ENCODE measurements around the gene TEX35. TPM values are rescaled to one million over a fixed set of nuclear protein-coding genes. Genes with fewer than 3 reads are reported as not detected.

Gene TEX35
- total RNA-seq, 1 experiment from 2014 or later = not detected

GRCh38 chr1:178520803-178521202 is 7.9 kb downstream of the TEX35 start:
- no peak overlapping the region for H3K4me3 Mint-ChIP-seq (ENCODE audit: unreplicated experiment)
- H3K9me3 Mint-ChIP-seq (ENCODE audit: unreplicated experiment) = peaks cover 8% of the 10 kb centered on the region
- H3K27me3 Mint-ChIP-seq (ENCODE audit: insufficient read depth, unreplicated experiment) = no peaks in the 10 kb centered on the region
- intact Hi-C loops (cut with micrococcal nuclease) = no loop called here
- DNase-seq (ENCODE audit: unreplicated experiment) = no peak
- H3K4me1 Mint-ChIP-seq (ENCODE audit: insufficient read depth, unreplicated experiment) = no peaks in the 10 kb centered on the region
- ChIA-PET CTCF (interaction anchor here (0.6 to 13.6 kb wide), 7 partner anchors 11 to 482 kb away, joined by 3 to 162 read pairs (median 4); no protein-coding TSS in a partner anchor), POLR2A (interaction anchor here (1.1 kb wide), 1 partner anchor 16 kb away, joined by 3 read pairs; no protein-coding TSS in a partner anchor)
- no TSS peak for BruUV-seq (replicated peaks)
- H3K27ac Mint-ChIP-seq (ENCODE audit: low read depth, unreplicated experiment) = no peak overlapping the region
- no peaks in the 10 kb centered on the region for H3K36me3 Mint-ChIP-seq (ENCODE audit: insufficient read depth, unreplicated experiment)
- TF ChIP-seq CTCF (IDR thresholded peaks at IDR 0.05; ENCODE audit: unreplicated experiment) = no peak

DNA sequence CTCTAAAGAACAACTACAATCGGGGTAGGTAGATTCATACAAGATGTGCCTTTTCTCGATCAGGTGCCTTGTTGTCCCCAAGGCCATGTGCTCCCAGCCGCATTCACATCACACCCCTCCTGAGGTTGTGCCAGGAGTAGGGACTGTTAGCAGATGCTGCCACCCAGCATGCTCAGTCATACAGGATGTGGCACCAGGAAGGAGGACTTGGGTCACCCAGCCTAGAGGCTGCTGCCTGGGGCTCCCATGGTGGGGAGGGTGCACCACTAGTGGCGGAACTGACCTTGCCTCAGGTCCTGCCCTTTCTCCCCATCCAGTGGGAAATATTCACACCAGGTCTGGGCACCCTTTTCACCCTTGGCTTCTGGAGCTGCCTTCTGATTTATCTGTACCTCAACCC is 8.3 kb downstream of the TEX35 start:
- Mint-ChIP-seq H3K36me3 (ENCODE audit: insufficient read depth, unreplicated experiment) (no peaks in the 10 kb centered on the region), H3K4me1 (ENCODE audit: insufficient read depth, unreplicated experiment) (no peaks in the 10 kb centered on the region), H3K27ac (ENCODE audit: low read depth, unreplicated experiment) (no peak overlapping the region), H3K27me3 (ENCODE audit: insufficient read depth, unreplicated experiment) (no peaks in the 10 kb centered on the region), H3K4me3 (ENCODE audit: unreplicated experiment) (no peak overlapping the region), H3K9me3 (ENCODE audit: unreplicated experiment) (peaks cover 8% of the 10 kb centered on the region)
- TF ChIP-seq CTCF (IDR thresholded peaks at IDR 0.05; ENCODE audit: unreplicated experiment) = no peak
- ChIA-PET CTCF (interaction anchor here (1.9 to 13.6 kb wide), 2 partner anchors 20 to 482 kb away, joined by 6 to 162 read pairs; no protein-coding TSS in a partner anchor), POLR2A (interaction anchor here (1.1 kb wide), 1 partner anchor 15 kb away, joined by 3 read pairs; no protein-coding TSS in a partner anchor)
- DNase-seq (ENCODE audit: unreplicated experiment) = no peak
- BruUV-seq (replicated peaks) = no TSS peak
- intact Hi-C loops (cut with micrococcal nuclease) = no loop called here

GRCh38 chr1:178527117-178527516 is 14.2 kb downstream of the TEX35 start:
- H3K36me3 Mint-ChIP-seq (ENCODE audit: insufficient read depth, unreplicated experiment) = no peaks in the 10 kb centered on the region
- POLR2A ChIA-PET = interaction anchor here (0.9 to 1.1 kb wide), 2 partner anchors 183 to 199 kb away, joined by 3 to 4 read pairs; no protein-coding TSS in a partner anchor
- peaks cover 7% of the 10 kb centered on the region for H3K27me3 Mint-ChIP-seq (ENCODE audit: insufficient read depth, unreplicated experiment)
- intact Hi-C loops (cut with micrococcal nuclease) = no loop called here
- no peak overlapping the region for H3K4me3 Mint-ChIP-seq (ENCODE audit: unreplicated experiment)
- H3K9me3 Mint-ChIP-seq (ENCODE audit: unreplicated experiment) = peaks cover 8% of the 10 kb centered on the region
- no peak overlapping the region for H3K27ac Mint-ChIP-seq (ENCODE audit: low read depth, unreplicated experiment)
- no peak for TF ChIP-seq CTCF (IDR thresholded peaks at IDR 0.05; ENCODE audit: unreplicated experiment)
- peaks cover 19% of the 10 kb centered on the region for H3K4me1 Mint-ChIP-seq (ENCODE audit: insufficient read depth, unreplicated experiment)
- CTCF ChIA-PET = interaction anchor here (0.6 to 9.8 kb wide), 16 partner anchors 11 to 832 kb away, joined by 3 to 167 read pairs (median 4); no protein-coding TSS in a partner anchor
- no peak for DNase-seq (ENCODE audit: unreplicated experiment)
- BruUV-seq (replicated peaks) = no TSS peak

DNA sequence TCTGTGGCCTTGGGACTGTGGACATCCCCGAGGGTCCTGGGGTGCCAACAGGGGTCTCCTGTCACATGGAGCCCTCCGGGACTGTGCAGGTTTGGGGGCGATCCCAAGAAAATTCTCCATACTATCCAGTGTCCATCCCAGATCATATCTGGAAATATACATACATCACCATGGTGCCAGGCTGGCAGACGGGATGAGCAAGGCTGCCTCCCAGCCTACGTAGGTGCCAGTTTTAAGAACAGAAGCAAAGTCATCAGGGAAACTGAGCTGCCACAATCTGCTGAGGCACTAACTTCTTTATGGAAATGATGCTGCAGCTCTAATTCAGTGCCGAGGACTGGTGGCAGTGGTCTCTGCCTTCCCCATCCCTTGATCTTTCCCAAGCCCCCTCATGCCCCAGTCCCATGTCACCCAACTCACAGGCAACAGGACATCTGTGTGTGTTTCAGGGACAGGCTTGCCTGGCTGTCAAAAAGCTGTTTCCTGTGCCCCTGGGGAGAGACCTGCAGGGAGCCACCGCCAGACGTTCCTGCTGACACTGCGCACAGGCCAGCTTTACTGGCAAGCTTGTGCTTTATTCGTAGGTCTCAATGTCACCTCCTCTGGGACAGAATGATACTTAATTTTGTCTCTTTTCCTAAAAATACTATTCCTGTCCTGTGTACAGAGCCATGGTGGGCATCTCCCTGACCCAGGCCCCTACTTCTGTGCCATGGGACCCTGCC is 15.5 kb downstream of the TEX35 start:
- DNase-seq (ENCODE audit: unreplicated experiment) = no peak
- Mint-ChIP-seq H3K4me3 (ENCODE audit: unreplicated experiment) (no peak overlapping the region), H3K9me3 (ENCODE audit: unreplicated experiment) (peaks cover 8% of the 10 kb centered on the region), H3K36me3 (ENCODE audit: insufficient read depth, unreplicated experiment) (no peaks in the 10 kb centered on the region), H3K27me3 (ENCODE audit: insufficient read depth, unreplicated experiment) (peaks cover 7% of the 10 kb centered on the region), H3K4me1 (ENCODE audit: insufficient read depth, unreplicated experiment) (peaks cover 24% of the 10 kb centered on the region), H3K27ac (ENCODE audit: low read depth, unreplicated experiment) (no peak overlapping the region)
- ChIA-PET CTCF (interaction anchor here (0.6 to 9.8 kb wide), 18 partner anchors 11 to 475 kb away, joined by 3 to 167 read pairs (median 4); no protein-coding TSS in a partner anchor), POLR2A (no interaction called here)
- intact Hi-C loops (cut with micrococcal nuclease) = no loop called here
- no TSS peak for BruUV-seq (replicated peaks)
- TF ChIP-seq CTCF (IDR thresholded peaks at IDR 0.05; ENCODE audit: unreplicated experiment) = no peak
